Measurements from ENCODE around the gene CD47. TPM values are rescaled to one million over a fixed set of nuclear protein-coding genes. Genes with fewer than 3 reads are reported as not detected.

Gene CD47
- total RNA-seq, 1 experiment from 2014 or later, result 76.9 TPM

DNA sequence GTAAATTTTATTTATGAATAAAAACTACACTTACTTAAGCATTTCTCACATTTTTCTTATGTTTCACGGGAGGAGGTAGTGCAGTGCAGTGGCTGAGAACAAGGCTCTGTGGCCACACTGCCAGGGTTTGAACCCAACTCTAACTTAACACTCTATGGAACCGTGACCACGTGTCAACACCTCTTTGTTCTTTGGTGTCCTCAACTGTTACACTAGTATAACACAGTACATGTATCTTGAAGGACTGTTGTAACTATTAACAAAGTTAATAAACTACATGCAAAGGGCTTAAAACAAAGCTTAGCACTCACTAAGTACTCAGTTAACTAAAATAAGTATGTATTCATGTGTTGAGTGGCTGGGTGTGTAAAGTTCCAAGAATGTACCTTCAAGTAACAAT is 19.5 kb downstream of the CD47 start:
- Histone ChIP-seq H3K79me2 (ENCODE audit: low read depth) (no peaks in the 10 kb centered on the region), H3K27ac (no peak overlapping the region), H2AFZ (no peak overlapping the region), H3K27me3 (ENCODE audit: insufficient read depth, low read depth) (no peaks in the 10 kb centered on the region), H3F3A (ENCODE audit: insufficient read depth, low read depth) (no peaks in the 10 kb centered on the region), H3K4me3 (no peak overlapping the region), H3K9me3 (ENCODE audit: insufficient read depth, low read depth) (no peaks in the 10 kb centered on the region), H3K4me1 (replicated peaks; ENCODE audit: insufficient read depth) (no peaks in the 10 kb centered on the region), H4K20me1 (ENCODE audit: insufficient read depth) (no peaks in the 10 kb centered on the region), H3K9me2 (ENCODE audit: insufficient read depth) (no peaks in the 10 kb centered on the region), H3K4me2 (no peak overlapping the region), H3K36me3 (ENCODE audit: low read depth) (no peaks in the 10 kb centered on the region)
- intact Hi-C loops (cut with micrococcal nuclease; ENCODE audit: unreplicated experiment), result no loop called here
- ChIA-PET CTCF (no interaction called here), POLR2A (ENCODE audit: unreplicated experiment) (no interaction called here)
- DNase-seq, result no peak
- no TSS peak for BruUV-seq (replicated peaks)
- TF ChIP-seq CTCF (conservative IDR thresholded peaks at IDR 0.05) (no peak), EZH2 (IDR thresholded peaks at IDR 0.05; ENCODE audit: low read depth) (no peak)

GRCh38 chr3:108070356-108070755 is 20.5 kb downstream of the CD47 start:
- H3K27me3 ChIP-seq (ENCODE audit: insufficient read depth, low read depth), result no peaks in the 10 kb centered on the region
- BruUV-seq (replicated peaks), result no TSS peak
- no peak overlapping the region for H3K4me2 ChIP-seq
- no peak overlapping the region for H2AFZ ChIP-seq
- TF ChIP-seq EZH2 (IDR thresholded peaks at IDR 0.05; ENCODE audit: low read depth) (no peak), CTCF (conservative IDR thresholded peaks at IDR 0.05) (no peak)
- intact Hi-C loops (cut with micrococcal nuclease; ENCODE audit: unreplicated experiment), result no loop called here
- ChIA-PET POLR2A (ENCODE audit: unreplicated experiment) (interaction anchor here (0.6 kb wide), 1 partner anchor 54 kb away, joined by 3 read pairs; no protein-coding TSS in a partner anchor), CTCF (no interaction called here)
- H3K79me2 ChIP-seq (ENCODE audit: low read depth), result no peaks in the 10 kb centered on the region
- no peaks in the 10 kb centered on the region for H3K9me3 ChIP-seq (ENCODE audit: insufficient read depth, low read depth)
- H3K36me3 ChIP-seq (ENCODE audit: low read depth), result no peaks in the 10 kb centered on the region
- no peaks in the 10 kb centered on the region for H3F3A ChIP-seq (ENCODE audit: insufficient read depth, low read depth)
- no peak overlapping the region for H3K27ac ChIP-seq
- no peak for DNase-seq
- H4K20me1 ChIP-seq (ENCODE audit: insufficient read depth), result no peaks in the 10 kb centered on the region
- no peaks in the 10 kb centered on the region for H3K9me2 ChIP-seq (ENCODE audit: insufficient read depth)
- no peaks in the 10 kb centered on the region for H3K4me1 ChIP-seq (replicated peaks; ENCODE audit: insufficient read depth)
- H3K4me3 ChIP-seq, result no peak overlapping the region

DNA sequence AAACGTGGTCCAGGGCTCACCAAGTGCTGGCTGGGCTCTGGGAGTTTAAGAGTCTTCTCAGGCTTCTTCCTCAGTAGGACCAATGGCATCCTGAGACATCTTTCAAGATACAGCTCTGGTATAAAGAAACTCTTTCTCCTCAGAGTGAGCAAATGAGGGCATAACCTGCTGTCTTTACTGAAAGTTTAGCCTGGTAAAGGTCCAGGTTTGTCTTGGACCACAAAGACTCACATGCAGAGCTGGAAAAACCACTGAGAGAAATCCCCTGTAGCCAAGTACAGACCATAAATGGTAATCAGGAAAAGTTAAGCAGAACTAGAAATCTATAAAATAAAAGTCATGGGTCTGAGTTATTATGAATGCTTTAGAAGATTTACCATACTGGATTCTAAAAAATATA is 23.1 kb downstream of the CD47 start:
- no peak overlapping the region for H2AFZ ChIP-seq
- H3K36me3 ChIP-seq (ENCODE audit: low read depth), result no peaks in the 10 kb centered on the region
- CTCF ChIA-PET, result no interaction called here
- no peaks in the 10 kb centered on the region for H3K79me2 ChIP-seq (ENCODE audit: low read depth)
- H3K4me1 ChIP-seq (replicated peaks; ENCODE audit: insufficient read depth), result no peaks in the 10 kb centered on the region
- H3K9me3 ChIP-seq (ENCODE audit: insufficient read depth, low read depth), result no peaks in the 10 kb centered on the region
- no peak overlapping the region for H3K4me3 ChIP-seq
- H4K20me1 ChIP-seq (ENCODE audit: insufficient read depth), result no peaks in the 10 kb centered on the region
- H3K27me3 ChIP-seq (ENCODE audit: insufficient read depth, low read depth), result no peaks in the 10 kb centered on the region
- intact Hi-C loops (cut with micrococcal nuclease; ENCODE audit: unreplicated experiment), result no loop called here
- no peak for DNase-seq
- POLR2A ChIA-PET (ENCODE audit: unreplicated experiment), result no interaction called here
- H3F3A ChIP-seq (ENCODE audit: insufficient read depth, low read depth), result no peaks in the 10 kb centered on the region
- no peaks in the 10 kb centered on the region for H3K9me2 ChIP-seq (ENCODE audit: insufficient read depth)
- H3K27ac ChIP-seq, result no peak overlapping the region
- BruUV-seq (replicated peaks), result no TSS peak
- no peak overlapping the region for H3K4me2 ChIP-seq
- no peak for TF ChIP-seq CTCF (conservative IDR thresholded peaks at IDR 0.05)
- no peak for TF ChIP-seq EZH2 (IDR thresholded peaks at IDR 0.05; ENCODE audit: low read depth)
